Rectal smooth muscle tissue (tissue), 1 donor: Measurements from ENCODE around the gene FBXO17.
"Not testable (repeated sequence)": the region's sequence is repeated elsewhere in the genome, so short reads cannot be mapped to it uniquely, and the experiment has no call there.

Experiments used
- H3K27ac ChIP-seq: one replicate; pipeline ENCODE4 v1.7.0; 2013; ENCODE audit warnings: low read depth, low read length, inconsistent platforms
- H3K27me3 ChIP-seq: one replicate; pipeline ENCODE4 v1.7.0; 2013; ENCODE audit warnings: low read length; ENCODE audit not compliant: control insufficient read depth, insufficient read depth
- H3K36me3 ChIP-seq: one replicate; pipeline ENCODE4 v1.7.0; 2013; ENCODE audit warnings: low read length; ENCODE audit not compliant: control insufficient read depth, insufficient read depth
- H3K4me1 ChIP-seq: one replicate; pipeline ENCODE4 v1.7.0; 2013; ENCODE audit warnings: low read length; ENCODE audit not compliant: control insufficient read depth, insufficient read depth
- H3K4me3 ChIP-seq: one replicate; pipeline ENCODE4 v1.7.0; 2013; ENCODE audit warnings: low read length
- H3K9ac ChIP-seq: one replicate; pipeline ENCODE4 v1.7.0; 2013; ENCODE audit warnings: low read length

The FBXO17 gene

GRCh38 chr19:38975861-38976271 is 324 bp upstream of the FBXO17 start:
- Histone ChIP-seq H3K9ac (no peak overlapping the region), H3K4me1 (peaks cover 9% of the 10 kb centered on the region), H3K27ac (peak overlapping the region; percentile 89), H3K36me3 (no peaks in the 10 kb centered on the region), H3K27me3 (peaks cover 3% of the 10 kb centered on the region), H3K4me3 (peak overlapping the region; percentile 44)

- Histone ChIP-seq H3K4me1 (peaks cover 9% of the 10 kb centered on the region), H3K36me3 (no peaks in the 10 kb centered on the region), H3K9ac (no peak overlapping the region), H3K27me3 (peaks cover 3% of the 10 kb centered on the region), H3K4me3 (peak overlapping the region; percentile 67), H3K27ac (peak overlapping the region; percentile 89)
These were observed 823 bp downstream of the FBXO17 start for GRCh38 chr19:38974624-38975213.

GRCh38 chr19:38971672-38972071 is 3.9 kb downstream of the FBXO17 start:
- Histone ChIP-seq H3K27ac (no peak overlapping the region), H3K9ac (no peak overlapping the region), H3K4me1 (peaks cover 9% of the 10 kb centered on the region), H3K4me3 (no peak overlapping the region), H3K36me3 (no peaks in the 10 kb centered on the region), H3K27me3 (peaks cover 3% of the 10 kb centered on the region)

GRCh38 chr19:38970664-38971532 is 4.6 kb downstream of the FBXO17 start:
- Histone ChIP-seq H3K4me3 (no peak overlapping the region), H3K27ac (no peak overlapping the region), H3K36me3 (no peaks in the 10 kb centered on the region), H3K9ac (no peak overlapping the region), H3K4me1 (peaks cover 3% of the 10 kb centered on the region), H3K27me3 (no peaks in the 10 kb centered on the region)

- H3K4me1 ChIP-seq, H3K36me3 ChIP-seq, H3K9ac ChIP-seq, H3K27me3 ChIP-seq, H3K27ac ChIP-seq, H3K4me3 ChIP-seq: not testable (repeated sequence)
These were observed 9.4 kb downstream of the FBXO17 start for GRCh38 chr19:38966149-38966548.

- Histone ChIP-seq H3K4me3 (no peak overlapping the region), H3K4me1 (peaks cover 3% of the 10 kb centered on the region), H3K27me3 (no peaks in the 10 kb centered on the region), H3K36me3 (no peaks in the 10 kb centered on the region), H3K27ac (no peak overlapping the region), H3K9ac (no peak overlapping the region)
These were observed 10.8 kb downstream of the FBXO17 start for GRCh38 chr19:38964738-38965137.

- H3K27me3 ChIP-seq = no peaks in the 10 kb centered on the region
- H3K4me1 ChIP-seq = peaks cover 3% of the 10 kb centered on the region
- no peak overlapping the region for H3K9ac ChIP-seq
- no peak overlapping the region for H3K4me3 ChIP-seq
- H3K27ac ChIP-seq = no peak overlapping the region
- H3K36me3 ChIP-seq = no peaks in the 10 kb centered on the region
These were observed 15.9 kb downstream of the FBXO17 start for GRCh38 chr19:38959618-38960017.

GRCh38 chr19:38958301-38958700 is 17.2 kb downstream of the FBXO17 start:
- no peak overlapping the region for H3K4me3 ChIP-seq
- no peak overlapping the region for H3K27ac ChIP-seq
- peaks cover 3% of the 10 kb centered on the region for H3K4me1 ChIP-seq
- H3K27me3 ChIP-seq = no peaks in the 10 kb centered on the region
- no peak overlapping the region for H3K9ac ChIP-seq
- no peaks in the 10 kb centered on the region for H3K36me3 ChIP-seq

- H3K9ac ChIP-seq = no peak overlapping the region
- H3K4me3 ChIP-seq = no peak overlapping the region
- H3K27me3 ChIP-seq = no peaks in the 10 kb centered on the region
- no peaks in the 10 kb centered on the region for H3K4me1 ChIP-seq
- H3K27ac ChIP-seq = no peak overlapping the region
- H3K36me3 ChIP-seq = no peaks in the 10 kb centered on the region
These were observed 19.3 kb downstream of the FBXO17 start for GRCh38 chr19:38956264-38956663.

- H3K4me1 ChIP-seq = peaks cover 4% of the 10 kb centered on the region
- H3K9ac ChIP-seq = no peak overlapping the region
- H3K27ac ChIP-seq = no peak overlapping the region
- H3K27me3 ChIP-seq = no peaks in the 10 kb centered on the region
- H3K36me3 ChIP-seq = no peaks in the 10 kb centered on the region
- no peak overlapping the region for H3K4me3 ChIP-seq
These were observed 21.9 kb downstream of the FBXO17 start for GRCh38 chr19:38953677-38954076.

- H3K27ac ChIP-seq = no peak overlapping the region
- no peak overlapping the region for H3K4me3 ChIP-seq
- H3K9ac ChIP-seq = no peak overlapping the region
- no peaks in the 10 kb centered on the region for H3K27me3 ChIP-seq
- H3K36me3 ChIP-seq = no peaks in the 10 kb centered on the region
- peaks cover 4% of the 10 kb centered on the region for H3K4me1 ChIP-seq
These were observed 23.0 kb downstream of the FBXO17 start for GRCh38 chr19:38952395-38953165.

GRCh38 chr19:38951187-38951586 is 24.4 kb downstream of the FBXO17 start:
- no peaks in the 10 kb centered on the region for H3K27me3 ChIP-seq
- peaks cover 4% of the 10 kb centered on the region for H3K4me1 ChIP-seq
- no peak overlapping the region for H3K4me3 ChIP-seq
- H3K9ac ChIP-seq = no peak overlapping the region
- no peaks in the 10 kb centered on the region for H3K36me3 ChIP-seq
- no peak overlapping the region for H3K27ac ChIP-seq
